PC-3 (cell line): ENCODE measurements around the gene PIGQ.

Source experiments
- CTCF ChIP-seq: fragments of 300-600 bp; sonication (generic); conservative IDR thresholded peaks from 2 replicates; pipeline ENCODE4 v1.5.1; 2017; ENCODE audit warnings: antibody characterized with exemption, low read depth, mild to moderate bottlenecking, low read length
- EZH2 ChIP-seq: fragments of 300-600 bp; sonication (generic); IDR thresholded peaks from one replicate; pipeline ENCODE4 v1.6.1; 2017; ENCODE audit warnings: antibody characterized with exemption, mild to moderate bottlenecking, low read length; ENCODE audit not compliant: unreplicated experiment

DNA sequence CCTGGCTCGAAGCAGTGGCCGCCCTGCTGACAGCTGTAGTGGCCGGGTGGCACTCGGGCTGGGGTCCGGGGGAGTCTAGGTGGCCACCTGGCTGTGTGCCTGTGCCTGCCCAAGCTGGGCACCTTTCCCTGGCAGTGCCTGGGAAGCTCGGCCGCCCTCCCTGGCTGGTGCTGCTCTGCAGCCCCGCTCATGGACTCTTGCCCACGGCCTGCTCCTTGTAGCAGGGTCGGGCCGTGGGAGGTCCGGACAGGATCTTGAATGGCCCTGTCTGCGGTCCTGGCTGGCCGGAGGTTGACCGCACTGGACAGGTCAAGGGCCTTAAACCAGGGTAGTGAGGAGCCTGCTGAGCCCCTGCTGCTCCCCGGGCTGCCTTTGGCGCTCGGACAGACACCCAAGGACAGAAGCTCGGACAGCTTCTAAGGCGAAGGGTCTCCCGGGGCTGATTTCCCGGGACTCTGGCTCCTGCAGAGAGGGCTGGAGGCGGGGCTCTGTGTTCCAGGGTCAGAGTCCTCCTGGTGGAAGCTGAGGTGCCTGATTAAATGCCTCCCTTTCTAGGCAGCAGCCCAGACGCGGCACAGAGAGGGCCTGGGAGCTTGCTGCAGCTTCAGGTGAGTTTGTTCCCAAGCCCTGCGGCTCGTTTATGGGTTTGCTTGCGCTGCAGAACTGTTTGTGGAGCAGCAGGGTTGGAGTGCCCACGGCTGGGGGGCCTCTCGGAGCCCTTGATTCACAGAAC, 36.2 kb upstream of the PIGQ start:
- TF ChIP-seq CTCF = no peak
- no peak for TF ChIP-seq EZH2
